Nucleus accumbens (tissue), 56 donors: Measurements from ENCODE around the gene MAPK1.
"Not testable (repeated sequence)": the region's sequence is repeated elsewhere in the genome, so short reads cannot be mapped to it uniquely, and the experiment has no call there.

ENCODE experiments used
- DNase-seq, 56 donors: peaks; one replicate each; lab custom pipeline; 2025; lab: John Stamatoyannopoulos, UW

The MAPK1 gene

DNA sequence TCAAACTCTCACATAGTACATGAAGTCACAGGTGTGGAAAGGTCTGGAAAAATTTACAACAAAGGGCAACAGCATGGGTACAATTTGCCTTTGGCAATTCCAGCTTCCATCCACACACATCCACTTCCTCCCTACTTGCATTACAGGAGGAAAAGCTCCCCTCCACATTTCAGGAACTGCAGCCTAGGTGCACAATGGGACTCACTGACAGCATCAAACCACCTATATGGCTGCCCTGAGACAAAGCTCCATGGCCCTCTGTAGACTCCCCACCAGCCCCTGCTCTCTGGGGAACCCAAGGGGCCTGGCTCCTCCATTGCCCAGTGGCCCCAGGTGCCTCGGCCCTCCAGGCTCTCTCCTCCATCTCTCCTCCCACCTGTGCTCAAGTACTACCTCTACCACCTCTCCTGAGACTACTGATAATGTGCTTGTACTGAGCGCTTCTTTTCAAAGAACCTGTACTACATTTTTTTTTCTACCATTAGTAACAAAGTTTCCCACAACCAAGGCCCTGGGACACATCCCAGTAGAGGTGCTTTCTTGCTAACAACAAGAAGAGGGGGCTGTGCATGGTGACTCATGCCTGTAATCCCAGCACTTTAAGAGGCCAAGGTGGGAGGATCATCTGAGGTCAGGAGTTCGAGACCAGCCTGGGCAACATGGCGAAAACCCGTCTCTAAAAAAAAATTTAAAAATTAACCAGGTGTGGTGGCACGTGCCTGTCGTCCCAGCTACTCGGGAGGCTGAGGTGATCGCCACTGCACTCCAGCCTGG is 136.7 kb downstream of the MAPK1 start:
- peak in 1 of 56 donors; percentile 20 for DNase-seq

DNA sequence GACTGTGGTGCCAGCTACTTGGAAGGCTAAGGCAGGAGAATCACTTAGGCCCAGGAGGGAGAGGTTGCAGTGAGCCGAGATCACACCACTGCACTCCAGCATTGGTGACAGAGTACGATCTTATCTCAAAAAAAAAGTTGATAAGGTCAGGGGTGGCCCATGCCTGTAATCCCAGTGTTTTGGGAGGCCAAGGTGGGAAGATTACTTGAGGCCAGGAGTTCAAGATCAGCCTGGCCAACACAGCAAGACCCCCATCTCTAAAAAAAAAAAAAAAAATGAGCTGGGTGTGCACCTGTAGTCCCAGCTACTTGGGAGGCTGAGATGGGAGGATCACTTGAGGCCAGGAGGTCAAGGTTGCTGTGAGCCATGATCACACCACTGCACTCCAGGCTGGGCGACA is 138.3 kb downstream of the MAPK1 start:
- not testable (repeated sequence) for DNase-seq

GRCh38 chr22:21728270-21728669 is 139.2 kb downstream of the MAPK1 start:
- no peak for DNase-seq

- no peak for DNase-seq
These were observed 139.7 kb downstream of the MAPK1 start for GRCh38 chr22:21727768-21728167.

DNA sequence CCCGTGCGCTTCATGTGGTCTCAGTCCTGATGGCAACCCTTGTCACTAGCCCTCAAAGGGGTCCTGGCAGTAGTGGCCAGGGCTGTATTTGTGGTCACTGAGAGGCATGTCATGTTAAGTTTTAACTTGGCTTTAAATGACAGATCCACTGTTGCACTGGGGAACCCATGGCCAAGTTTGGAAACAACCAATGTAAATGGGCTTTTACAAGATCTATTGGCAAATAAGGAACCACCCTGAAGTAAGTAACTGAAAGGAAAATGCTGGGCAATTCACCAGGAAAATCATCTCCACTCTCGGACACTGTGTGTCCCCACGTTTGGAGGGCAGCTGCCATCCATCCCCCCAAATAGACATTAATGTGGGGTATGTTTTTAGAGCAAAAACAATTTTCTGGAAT is 140.3 kb downstream of the MAPK1 start:
- no peak for DNase-seq

- peak in 2 of 56 donors; percentile 6 to 11 for DNase-seq
These were observed 140.8 kb downstream of the MAPK1 start for GRCh38 chr22:21726650-21727049.

DNA sequence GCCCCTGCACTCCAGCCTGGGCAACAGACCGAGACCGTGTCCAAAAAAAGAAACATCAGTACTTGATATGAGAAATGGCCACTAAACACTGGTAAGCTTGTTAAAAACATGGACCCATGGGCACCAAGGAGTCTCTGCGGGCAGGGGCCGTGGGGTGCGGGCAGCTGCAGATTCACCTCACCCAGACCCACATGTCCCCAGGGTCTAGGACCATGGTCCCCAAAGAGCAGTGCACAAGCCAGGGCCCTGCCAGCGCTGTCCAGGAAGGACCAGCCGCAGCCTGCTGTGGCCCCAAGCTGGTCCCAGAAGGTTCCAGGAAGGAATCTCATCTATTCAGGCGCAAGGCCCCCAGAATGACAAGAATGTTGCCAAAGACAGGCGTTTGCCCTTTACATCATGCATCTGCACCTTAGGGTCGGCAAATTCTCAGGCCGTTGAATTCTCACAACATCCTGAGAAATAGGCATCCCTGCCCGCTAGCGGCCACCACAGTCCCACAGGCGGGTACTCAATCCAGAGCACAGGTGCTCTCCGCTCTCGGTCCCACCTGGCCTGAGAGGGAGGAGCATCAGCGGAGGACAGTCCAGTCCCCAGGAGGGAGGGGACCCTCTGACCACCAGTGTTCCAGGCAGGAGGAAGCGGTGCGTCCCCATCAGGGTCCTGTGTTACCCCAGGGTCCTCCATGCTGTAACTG is 141.3 kb downstream of the MAPK1 start:
- DNase-seq = no peak

DNA sequence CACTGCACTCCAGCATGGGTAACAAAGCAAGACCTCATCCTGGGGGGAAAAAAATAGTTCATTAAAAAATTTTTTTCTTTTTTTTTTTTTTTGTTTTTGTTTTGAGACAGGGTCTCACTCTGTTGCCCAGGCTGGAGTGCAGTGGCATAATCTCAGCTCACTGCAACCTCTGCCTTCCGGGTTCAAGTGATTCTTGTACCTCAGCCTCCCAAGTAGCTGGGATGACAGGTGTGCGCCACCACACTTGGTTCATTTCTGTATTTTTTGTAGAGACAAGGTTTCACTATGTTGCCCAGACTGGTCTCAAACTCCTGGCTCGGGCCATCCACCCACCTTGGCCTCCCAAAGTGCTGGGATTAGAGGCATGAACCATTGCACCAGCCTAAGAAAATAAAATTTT is 142.9 kb downstream of the MAPK1 start:
- DNase-seq = not testable (repeated sequence)

GRCh38 chr22:21721195-21721852 is 146.1 kb downstream of the MAPK1 start:
- not testable (repeated sequence) for DNase-seq

DNA sequence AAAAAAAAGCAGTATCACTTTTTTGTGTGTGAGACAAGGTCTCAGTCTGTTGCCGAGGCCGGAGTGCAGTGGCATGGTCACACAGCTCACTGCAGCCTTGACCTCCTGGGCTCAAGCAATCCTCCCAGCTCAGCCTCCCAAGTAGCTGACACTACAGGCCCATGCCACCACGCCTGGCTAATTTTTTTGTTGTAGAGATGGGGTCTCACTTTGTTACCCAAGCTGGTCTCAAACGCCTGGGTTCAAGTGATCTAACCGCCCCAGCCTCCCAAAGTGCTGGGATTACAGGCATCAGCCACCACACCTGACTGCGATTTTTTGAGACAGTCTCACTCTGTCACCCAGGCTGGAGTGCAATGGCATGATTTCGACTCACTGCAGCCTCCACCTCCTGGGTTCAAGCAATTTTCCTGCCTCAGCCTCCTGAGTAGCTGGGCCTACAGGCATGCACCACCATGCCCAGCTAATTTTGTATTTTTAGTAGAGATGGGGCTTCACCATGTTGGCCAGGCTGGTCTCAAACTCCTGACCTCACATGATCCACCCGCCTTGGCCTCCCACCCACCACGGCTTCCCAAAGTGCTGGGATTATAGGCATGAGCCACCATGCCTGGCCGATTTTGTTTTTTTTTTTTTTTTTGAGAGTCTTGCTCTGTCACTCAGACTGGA is 147.1 kb downstream of the MAPK1 start:
- not testable (repeated sequence) for DNase-seq

- DNase-seq = no peak
These were observed 148.4 kb downstream of the MAPK1 start for GRCh38 chr22:21719024-21719423.

DNA sequence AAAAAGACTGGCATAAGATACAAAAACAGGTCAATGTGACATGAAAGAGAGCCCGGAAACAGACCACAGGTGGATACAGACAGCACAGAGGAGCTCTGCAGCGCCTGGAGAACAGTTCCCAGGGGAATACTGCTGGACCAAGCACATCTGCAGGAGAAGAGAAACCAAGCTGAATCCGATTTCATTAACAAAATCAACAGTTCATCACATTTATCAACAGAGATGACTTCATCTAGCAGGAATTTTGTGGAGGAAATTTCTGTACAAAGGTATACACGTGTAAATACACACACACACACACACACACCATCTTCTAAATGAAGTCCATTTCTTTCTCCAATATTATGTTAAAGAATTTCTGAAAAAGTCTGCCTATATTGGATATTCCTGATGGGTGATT is 148.9 kb downstream of the MAPK1 start:
- DNase-seq = no peak

DNA sequence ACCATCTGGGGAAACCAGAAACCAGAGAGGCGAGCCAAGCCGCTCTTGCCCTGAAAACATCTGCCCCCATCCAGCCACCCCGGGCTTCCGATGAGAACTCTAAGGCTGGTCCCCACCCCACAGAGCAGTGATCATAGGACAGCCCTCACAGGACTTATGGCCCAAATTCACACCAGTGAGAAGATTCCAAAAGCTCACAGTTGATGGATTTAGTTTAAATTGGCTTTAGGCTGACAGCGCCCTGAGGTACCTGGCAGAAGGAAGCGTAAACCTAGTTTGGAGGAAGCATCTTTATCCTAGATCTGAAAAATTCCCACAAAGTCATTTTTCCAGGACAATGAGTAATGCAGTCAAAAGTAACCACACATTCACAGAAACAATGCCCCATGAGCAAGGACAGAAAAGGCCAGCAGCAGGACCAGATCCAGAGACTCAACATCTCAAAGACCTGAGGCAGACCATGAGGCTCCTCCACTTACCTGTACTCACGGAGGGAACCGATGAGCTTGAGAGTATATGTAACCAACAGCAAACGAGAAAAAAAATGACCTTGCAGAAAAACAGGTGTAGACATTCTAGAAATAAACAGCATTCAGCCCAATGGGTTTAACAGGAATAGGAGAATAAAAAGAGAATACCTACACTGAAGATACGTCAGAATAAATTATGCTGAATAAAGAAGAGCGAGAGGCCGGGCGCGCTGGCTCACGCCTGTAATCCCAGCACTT is 150.9 kb downstream of the MAPK1 start:
- not testable (repeated sequence) for DNase-seq

DNA sequence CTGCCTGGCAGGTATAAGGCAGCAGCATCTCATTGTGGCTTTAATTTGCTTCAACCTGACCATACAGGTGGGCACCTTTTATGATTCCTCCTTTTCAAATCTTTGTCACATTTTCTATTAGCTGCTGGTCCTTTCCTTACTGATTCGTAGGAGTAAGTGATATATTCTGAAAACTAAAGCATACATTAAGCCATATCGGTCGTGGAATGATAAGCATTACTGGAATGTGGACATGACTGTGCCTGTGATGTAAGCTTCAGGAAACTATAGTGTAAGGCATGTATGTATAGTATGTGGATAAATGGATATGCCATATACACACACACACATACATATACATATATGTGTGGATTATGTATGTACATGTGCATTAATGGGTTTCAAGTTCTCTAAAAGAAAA is 152.7 kb downstream of the MAPK1 start:
- DNase-seq = no peak

- no peak for DNase-seq
These were observed 153.2 kb downstream of the MAPK1 start for GRCh38 chr22:21714059-21714770.

DNA sequence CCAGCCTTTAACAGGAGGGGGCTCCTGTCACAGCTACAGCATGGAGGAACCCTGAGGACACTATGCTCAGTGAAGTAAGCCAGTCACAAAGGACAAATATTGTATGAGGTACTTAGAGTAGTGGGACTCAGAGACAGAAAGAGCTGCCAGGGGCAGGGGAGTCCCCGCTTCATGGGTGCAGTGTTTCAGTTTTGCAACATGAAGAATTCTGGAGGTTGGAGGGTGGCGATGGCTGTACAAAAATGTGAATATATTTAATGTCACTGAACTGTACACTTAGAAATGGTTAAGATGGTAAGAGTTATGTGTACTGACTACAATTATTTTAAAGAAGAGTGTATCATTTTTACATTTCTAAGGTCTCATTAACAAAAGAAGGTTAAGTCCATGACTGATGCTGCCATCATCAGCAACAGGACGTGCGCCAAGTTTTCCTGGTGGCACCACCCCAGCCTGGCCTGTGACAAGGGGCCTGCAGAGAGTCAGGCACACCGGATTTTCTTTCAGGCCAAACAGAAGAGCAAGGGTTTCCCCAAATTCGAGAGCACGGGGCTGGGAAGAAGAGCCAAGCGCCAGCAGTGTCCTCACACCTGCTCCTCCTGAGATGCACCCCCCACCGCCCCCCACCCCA is 153.9 kb downstream of the MAPK1 start:
- DNase-seq = no peak

- peak in 51 of 56 donors; percentile 4 to 84 (median 58) for DNase-seq
These were observed 154.6 kb downstream of the MAPK1 start for GRCh38 chr22:21712751-21713427.

DNA sequence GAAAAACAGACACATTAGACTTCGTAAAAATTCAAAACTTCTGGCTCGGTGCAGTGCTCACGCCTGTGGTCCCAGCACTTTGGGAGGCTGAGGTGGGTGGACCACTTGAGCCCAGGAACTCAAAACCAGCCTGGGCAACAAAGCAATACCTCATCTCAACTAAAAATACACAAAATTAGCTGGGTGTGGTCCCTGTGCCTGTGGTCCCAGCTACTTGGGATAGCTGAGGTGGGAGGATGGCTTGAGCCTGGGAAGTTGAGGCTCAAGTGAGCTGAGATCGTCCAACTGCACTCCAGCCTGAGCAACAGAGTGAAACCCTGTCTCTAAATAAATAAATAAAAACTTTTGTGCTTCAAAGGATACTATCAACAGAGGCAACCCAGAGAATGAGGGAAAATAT is 155.6 kb downstream of the MAPK1 start:
- DNase-seq = no peak
